COLO668 (cell line): Measurements from ENCODE around the gene AMZ2.
"Not testable (repeated sequence)": the region's sequence is repeated elsewhere in the genome, so short reads cannot be mapped to it uniquely, and the experiment has no call there.

Experiments used
- DNase-seq: peaks from one replicate; lab custom pipeline; 2025; ENCODE audit not compliant: unreplicated experiment; lab: John Stamatoyannopoulos, UW

Gene AMZ2

DNA sequence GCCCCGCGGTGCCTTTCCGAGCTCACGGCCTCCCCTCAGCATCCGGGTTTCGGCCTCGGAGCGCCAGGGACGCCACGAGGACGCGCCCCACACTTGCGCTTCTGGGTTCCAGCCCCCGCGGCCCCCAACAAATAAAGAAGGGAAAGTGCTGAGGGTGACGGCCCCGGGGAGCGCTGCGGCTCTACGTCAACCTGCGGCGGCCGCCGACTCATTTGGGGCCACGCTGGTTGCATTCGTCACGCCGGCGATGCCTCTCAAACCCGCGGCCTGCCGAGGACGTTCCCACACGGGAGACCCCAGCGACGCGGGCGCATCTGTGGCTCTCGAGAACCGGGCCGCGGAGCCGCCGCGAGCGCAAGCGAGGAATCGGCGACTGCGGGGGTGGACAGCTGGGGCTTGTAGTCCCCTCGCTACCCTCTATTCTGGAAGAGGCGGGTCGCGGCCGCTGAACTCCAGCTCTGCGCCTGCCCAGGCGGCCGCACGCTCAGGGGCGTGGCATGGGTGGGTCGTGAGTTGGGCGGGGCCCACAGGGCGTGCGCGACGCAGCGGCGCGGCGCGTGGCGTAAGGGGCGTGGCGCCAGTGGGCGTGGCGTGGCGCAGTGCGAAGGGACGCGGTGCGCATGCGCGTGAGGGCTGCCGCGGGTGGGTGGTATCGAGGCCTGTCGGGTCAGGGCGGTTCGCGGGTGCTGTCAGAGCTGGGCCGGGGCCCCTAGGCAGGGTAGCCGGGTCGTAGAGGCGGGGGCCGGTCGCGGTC lies at the start of gene AMZ2:
TSS of gene AMZ2 (plus strand) at position 599 of the 754 bp plus-strand sequence. CDS start 2,145 bp downstream, outside the sequence.
- DNase-seq, result peak; percentile 92

DNA sequence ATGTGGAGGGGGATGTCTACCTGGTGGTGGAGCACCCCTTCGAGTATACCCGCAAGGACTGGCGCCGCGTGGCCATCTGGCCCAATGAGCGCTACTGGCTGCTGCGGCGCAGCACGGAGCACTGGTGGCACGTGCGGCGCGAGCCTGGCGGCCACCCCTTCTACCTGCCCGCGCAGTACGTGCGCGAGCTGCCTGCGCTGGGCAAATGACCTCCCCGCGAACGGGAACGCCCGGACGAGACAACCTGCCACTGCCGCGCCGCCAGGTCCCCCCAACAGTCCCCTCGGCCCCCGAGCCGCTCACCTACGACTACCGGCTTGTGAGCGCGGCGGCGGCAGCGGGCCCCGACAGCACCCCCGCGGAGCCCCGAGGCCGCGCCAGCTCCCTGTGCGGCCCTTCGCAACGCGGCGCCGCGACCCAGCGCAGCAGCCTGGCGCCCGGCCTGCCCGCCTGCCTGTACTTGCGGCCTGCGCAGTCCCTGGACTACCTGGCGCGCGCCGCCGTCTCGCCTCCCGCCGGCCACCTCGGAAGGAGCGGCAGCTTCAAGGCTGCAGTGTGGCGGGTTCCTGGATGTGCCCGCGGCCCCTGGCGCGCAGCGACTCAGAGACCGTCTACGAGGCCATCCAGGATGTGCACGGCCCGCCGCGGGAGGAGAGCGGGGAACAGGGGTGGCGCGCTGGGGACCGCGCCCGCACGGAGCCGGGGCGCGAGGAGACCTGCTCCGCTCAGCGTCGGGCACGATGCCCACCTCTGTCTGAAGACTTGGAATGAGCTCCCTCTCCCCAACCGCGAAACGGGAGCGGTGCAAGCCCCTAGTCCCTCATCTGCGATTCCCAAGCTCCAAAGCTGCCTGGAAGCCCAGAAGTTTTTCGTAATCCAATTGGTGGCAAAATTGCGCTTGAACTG lies 48.7 kb upstream of the AMZ2 start:
- DNase-seq, result peak; percentile 47

- DNase-seq, result peak; percentile 12
Measured at GRCh38 chr17:68199837-68200688, 47.8 kb upstream of the AMZ2 start.

DNA sequence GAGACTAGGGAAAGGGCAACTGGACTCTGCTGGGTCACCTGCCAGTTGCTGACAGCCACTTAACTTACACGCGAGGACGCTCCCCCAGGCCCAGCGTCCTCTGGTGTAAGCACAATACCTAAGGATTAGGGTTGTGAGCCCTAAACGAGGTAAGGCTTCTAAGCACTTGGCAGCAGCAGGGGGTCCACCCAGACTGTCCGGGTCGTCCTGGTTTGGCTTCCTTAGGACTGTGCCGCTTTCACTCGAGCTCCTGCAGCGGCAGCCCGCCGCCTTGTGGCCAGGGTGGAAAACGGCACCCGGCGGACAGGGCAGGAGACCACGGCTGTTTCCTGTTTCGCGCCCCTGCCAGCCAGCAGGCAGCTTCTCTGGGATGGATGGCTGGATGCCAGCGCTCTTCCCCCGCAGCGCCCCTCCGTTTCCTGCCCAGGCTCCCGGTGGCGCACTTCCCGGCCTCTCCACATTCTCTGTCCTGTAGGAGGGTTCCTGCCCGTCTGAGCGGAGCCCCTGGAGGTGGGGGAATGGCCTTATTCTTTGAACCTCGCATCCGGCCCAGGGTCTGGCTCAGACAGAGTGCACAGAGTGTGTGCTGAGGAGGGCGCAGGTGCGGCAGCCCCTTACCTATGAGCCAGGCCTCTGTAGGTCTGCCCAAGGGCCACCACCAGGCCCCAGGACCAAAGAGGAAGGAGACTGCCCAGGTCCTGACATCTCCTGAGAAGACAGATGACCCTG lies 47.0 kb upstream of the AMZ2 start:
- peak; percentile 71 for DNase-seq

GRCh38 chr17:68201418-68201771 lies 46.4 kb upstream of the AMZ2 start:
- not testable (repeated sequence) for DNase-seq

DNA sequence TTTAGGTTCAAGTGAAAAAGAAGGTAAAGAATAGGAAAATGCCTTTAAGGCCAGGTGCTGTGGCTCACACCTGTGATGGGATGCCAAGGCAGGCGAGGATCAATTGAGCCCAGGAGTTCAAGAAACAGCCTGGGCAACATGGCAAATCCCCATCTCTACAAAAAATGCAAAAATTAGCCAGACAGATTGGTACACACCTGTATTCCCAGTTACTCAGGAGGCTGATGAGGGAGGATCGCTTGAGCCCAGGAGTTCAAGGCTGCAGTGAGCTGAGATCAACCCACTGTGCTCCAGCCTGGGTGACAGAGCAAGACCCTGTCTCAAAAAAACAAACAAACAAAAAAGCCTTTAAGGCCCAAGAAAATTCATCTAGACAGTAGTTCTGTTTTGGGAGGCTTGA lies 45.5 kb upstream of the AMZ2 start:
- DNase-seq, result not testable (repeated sequence)

DNA sequence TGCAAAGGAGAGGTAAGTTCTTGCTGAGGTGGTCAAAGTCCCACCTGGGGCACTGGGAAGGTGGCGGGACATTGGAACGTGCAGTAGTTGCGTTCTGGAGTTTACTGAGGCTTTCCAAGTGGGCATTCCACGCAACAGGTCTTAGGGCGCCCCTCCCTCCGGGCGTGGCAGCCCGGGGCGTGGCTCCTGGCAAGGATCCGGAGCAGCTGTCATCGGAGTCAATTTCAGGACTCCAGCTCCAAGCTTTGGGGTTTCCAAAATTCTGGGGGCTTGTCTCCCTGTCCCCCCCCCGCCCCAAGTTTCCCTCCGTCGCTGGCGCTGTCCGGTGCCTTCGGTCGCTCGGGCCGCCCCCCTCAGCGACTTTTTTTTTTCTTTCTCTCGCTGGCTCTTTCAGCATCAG lies 43.1 kb upstream of the AMZ2 start:
- no peak for DNase-seq

- peak; percentile 83 for DNase-seq
Measured at GRCh38 chr17:68205251-68205807, 42.5 kb upstream of the AMZ2 start.

- peak; percentile 29 for DNase-seq
Measured at GRCh38 chr17:68205808-68206720, 41.8 kb upstream of the AMZ2 start.

DNA sequence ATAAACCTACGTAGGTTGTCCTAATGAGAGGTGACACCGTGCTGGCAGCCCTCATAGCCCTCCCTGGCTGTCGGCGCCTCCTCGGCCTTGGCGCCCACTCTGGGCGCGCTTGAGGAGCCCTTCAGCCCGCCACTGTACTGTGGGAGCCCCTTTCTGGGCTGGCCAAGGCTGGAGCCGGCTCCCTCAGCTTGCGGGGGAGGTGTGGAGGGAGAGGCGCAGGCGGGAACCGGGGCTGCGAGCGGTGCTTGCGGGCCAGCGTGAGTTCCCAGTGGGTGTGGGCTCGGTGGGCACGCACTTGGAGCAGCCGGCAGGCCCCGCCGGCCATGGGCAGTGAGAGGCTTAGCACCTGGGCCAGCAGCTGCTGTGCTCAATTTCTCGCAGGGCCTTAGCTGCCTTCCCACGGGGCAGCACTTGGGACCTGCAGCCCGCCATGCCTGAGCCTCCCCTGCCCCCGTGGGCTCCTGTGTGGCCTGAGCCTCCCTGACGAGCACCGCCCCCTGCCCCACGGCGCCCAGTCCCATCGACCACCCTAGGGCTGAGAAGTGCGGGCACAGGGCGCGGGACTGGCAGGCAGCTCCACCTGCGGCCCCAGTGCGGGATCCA lies 40.1 kb upstream of the AMZ2 start:
- no peak for DNase-seq

GRCh38 chr17:68208651-68209050 lies 39.2 kb upstream of the AMZ2 start:
- not testable (repeated sequence) for DNase-seq

DNA sequence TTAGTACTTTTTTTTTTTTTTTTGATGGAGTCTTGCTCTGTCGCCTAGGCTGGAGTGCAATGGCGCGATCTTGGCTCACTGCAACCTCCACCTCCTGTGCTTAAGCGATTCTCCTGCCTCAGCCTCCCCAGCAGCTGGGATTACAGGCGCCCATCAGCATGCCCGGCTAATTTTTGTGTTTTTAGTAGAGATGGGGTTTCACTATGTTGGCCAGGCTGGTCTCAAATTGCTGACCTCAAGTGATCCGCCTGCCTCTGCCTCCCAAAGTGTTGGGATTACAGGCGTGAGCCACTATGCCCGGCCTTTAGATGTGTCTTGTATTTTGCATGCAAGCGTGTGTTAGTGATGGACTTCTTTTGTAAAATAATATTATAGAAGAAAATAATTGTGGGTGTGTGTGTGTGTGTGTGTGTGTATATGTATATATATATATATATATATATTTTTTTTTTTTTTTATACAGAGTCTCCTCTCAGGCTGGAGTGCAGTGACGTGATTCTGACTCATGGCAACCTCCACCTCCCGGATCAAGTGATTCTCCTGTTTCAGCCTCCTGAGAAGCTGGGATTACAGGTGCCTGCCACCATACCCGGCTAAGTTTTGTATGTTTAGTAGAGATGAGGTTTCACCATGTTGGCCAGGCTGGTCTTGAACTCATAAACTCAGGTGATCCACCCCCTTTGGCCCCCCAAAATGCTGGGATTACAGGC lies 38.5 kb upstream of the AMZ2 start:
- not testable (repeated sequence) for DNase-seq

DNA sequence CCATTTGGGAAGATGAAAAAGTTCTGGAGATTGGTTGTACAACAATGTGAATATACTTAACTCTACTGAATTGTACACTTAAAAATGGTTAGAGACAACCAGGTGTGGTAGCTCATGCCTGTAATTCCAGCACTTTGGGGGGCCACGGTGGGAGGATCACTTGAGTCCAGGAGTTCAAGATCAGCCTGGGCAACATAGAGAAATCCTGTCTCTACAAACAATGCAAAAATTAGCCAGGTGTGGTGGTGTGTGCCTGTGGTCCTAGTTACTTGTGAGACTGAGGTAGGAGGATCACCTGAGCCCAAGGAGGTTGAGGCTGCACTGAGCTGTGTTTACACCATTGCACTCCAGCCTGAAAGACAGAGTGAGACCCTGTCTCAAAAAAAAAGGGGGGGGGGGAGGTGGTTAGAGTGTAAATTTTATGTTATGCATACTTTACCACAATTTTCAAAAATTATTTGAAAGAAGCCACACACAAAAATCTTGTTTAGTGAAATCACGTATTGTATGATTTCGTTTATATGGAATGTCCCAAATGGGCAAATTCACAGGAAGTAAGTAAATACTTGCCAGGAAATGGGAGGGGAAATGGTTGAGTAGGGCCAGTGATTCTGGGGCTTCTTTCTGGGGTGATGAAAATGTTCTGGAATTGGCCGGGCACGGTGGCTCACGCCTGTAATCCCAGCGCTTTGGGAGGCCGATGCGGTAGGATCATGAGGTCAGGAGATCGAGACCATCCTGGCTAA lies 37.1 kb upstream of the AMZ2 start:
- no peak for DNase-seq

DNA sequence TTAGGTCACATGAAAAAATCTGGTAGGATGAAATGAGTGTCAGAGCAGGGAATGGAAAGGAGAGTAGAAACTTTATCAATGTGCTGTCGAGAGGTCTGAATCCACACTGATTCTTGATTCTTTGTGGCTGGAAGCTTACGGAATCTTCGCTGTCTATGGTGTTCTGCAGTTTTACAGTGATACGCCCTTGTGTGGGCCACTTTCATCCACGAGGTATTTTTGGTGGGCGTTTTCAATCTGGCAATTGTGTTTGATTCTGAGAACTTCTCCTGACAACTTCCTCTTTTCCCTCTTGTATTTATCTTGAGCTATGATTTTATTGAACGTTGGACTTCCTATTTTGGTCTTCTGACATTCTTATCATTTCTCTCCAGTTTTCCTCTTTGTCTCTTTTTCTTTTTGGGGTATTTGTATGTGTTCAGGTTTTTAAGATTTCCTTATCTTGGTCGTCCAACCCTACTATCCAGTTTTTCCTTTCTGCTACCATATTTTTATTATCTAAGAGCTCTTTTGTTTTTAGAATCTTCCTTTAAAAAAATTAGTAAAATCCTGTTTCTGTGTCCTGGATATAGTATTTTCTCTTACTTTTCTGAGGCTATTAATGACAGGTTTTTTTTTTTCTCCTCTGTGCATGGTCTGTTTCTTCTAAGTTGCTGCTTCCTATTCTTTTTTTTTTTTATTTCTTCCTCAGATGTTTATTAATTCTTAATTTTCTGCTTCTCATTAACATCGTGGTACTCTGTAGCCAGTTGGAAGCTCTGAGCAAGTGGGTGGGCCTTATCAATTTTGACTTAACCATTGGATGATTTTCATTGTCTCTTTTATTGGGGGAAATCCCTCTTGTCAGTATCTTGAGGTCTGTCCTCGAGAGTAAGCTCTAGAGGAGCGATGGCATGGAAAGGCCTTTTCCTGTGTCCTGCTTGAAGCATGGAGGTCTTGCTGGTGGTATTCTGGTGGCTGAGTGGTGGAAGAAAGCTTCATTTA lies 34.1 kb upstream of the AMZ2 start:
- DNase-seq, result not testable (repeated sequence)

DNA sequence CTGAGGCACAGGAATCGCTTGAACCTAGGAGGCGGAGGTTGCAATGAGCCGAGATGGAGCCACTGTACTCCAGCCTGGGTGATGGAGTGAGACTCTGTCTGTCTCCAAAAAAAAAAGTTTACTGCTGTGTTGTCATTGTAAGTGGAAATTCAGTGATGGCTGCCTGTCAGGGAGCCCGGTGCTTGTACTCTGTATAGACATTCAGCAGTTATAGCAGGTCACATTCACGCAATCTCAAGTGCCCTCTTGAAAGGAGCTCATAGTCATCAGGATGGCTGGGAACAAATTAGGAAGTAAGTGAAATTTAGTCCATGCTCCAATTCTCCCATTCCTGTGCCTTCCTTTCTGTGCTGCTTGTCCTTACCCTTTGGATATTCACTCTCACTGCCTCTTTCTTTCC lies 32.4 kb upstream of the AMZ2 start:
- DNase-seq, result not testable (repeated sequence)

DNA sequence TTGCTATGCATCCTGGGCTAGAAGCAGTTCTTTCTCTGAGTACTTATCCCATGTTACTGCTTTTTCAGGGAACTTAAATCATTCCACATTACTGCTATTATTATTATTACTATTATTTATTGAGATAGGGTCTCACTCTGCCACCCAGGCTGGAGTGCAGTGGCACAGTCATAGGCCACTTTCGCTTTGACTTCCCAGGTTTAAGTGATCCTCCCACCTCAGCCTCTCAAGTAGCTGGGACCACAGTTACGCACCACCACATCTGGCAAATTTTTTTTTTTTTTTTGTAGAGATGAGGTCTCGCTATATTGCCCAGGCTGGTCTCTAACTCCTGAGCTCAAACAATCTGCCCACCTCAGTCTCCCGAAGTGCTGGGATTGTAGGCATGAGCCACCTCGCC lies 28.4 kb upstream of the AMZ2 start:
- DNase-seq, result not testable (repeated sequence)
